HCT116 (cell line): ENCODE measurements around the gene PIK3CD. TPM values are rescaled to one million over a fixed set of nuclear protein-coding genes. Genes with fewer than 3 reads are reported as not detected.

Experiments
- ATAC-seq: fragments of 200-7000 bp; cut with Tn5 transposase; 2 replicates; pipeline ENCODE4 v1.9.1; 2020; ENCODE audit warnings: mild to moderate bottlenecking, moderate library complexity
- BruUV-seq: library from RNA; stranded (reverse); fragments of 400-500 nt; replicated peaks from 2 replicates; lab custom pipeline; 2021; lab: Mats Ljungman, UMichigan
- CTCF ChIA-PET: fragments of 300-600 bp; sonication (Branson Sonifier 250); formaldehyde crosslinking; loops from one replicate; lab custom pipeline; 2021; ENCODE audit warnings: antibody characterized with exemption; lab: Charles Lee
- POLR2A ChIA-PET: fragments of 300-600, 350-600 bp; sonication (Branson Sonifier 250); formaldehyde crosslinking; loops from one replicate; lab custom pipeline; 2021; ENCODE audit warnings: antibody characterized with exemption; lab: Charles Lee
- RAD21 ChIA-PET, 2 experiments: fragments of 300-600 bp; sonication (Branson Sonifier 250); formaldehyde crosslinking; loops; one replicate each; lab custom pipeline; 2023; ENCODE audit warnings: low total read pairs in 2 of 2; ENCODE audit not compliant: uncharacterized antibody in 2 of 2, unreplicated experiment in 2 of 2, low non-redundant PET in 1 of 2; lab: Charles Lee
- DNase-seq: peaks from one replicate; pipeline ENCODE4 v3.0.0-alpha.2; 2010; ENCODE audit warnings: low read depth, low spot score
- H2AFZ ChIP-seq: fragments of 200-600 bp; shearing (Covaris generic), sonication (generic); 2 replicates; pipeline ENCODE4 v1.6.1; 2017; ENCODE audit warnings: low read depth, mixed run types, mixed read lengths, antibody characterized with exemption, low read length; ENCODE audit not compliant: poor library complexity, severe bottlenecking
- H3K27ac ChIP-seq: 2 replicates; pipeline ENCODE4 v1.5.1; 2012; ENCODE audit warnings: low read depth, low read length
- H3K27me3 ChIP-seq: fragments of 200-600 bp; sonication (generic); 2 replicates; pipeline ENCODE4 v1.6.1; 2016; ENCODE audit warnings: mixed run types, low read length, mixed read lengths; ENCODE audit not compliant: insufficient read depth
- H3K36me3 ChIP-seq, 2 experiments: fragments of 200-500 bp in 1 of 2; fragments of 200-600 bp in 1 of 2; sonication (Bioruptor generic) in 1 of 2; sonication (generic) in 1 of 2; 2 replicates each; pipeline versions ENCODE4 v1.5.1 to v1.6.1; 2014 to 2016; ENCODE audit warnings: low read length in 2 of 2, inconsistent platforms in 1 of 2, mixed read lengths in 1 of 2, mixed run types in 1 of 2; ENCODE audit not compliant: insufficient read depth in 2 of 2, control insufficient read depth in 1 of 2
- H3K4me1 ChIP-seq, 2 experiments: fragments of 200-600 bp in 1 of 2; sonication (generic) in 1 of 2; 2 replicates each; pipeline versions ENCODE4 v1.5.1 to v1.6.1; 2012 to 2017; ENCODE audit warnings: low read length in 2 of 2, inconsistent platforms in 1 of 2, mild to moderate bottlenecking in 1 of 2, mixed read lengths in 1 of 2, mixed run types in 1 of 2, moderate library complexity in 1 of 2; ENCODE audit not compliant: insufficient read depth in 2 of 2, control insufficient read depth in 1 of 2
- H3K4me2 ChIP-seq: fragments of 200-600 bp; sonication (generic); 2 replicates; pipeline ENCODE4 v1.6.1; 2017; ENCODE audit warnings: mixed run types, low read length, mixed read lengths
- H3K4me3 ChIP-seq, 2 experiments: fragments of 200-600 bp in 1 of 2; sonication (generic) in 1 of 2; replicated peaks in 1 of 2; 2 replicates each; pipeline ENCODE4 v1.5.1; 2011 to 2016; ENCODE audit warnings: low read length in 2 of 2, control low read depth in 1 of 2, low read depth in 1 of 2, mild to moderate bottlenecking in 1 of 2, mixed read lengths in 1 of 2, mixed run types in 1 of 2
- H3K79me2 ChIP-seq: fragments of 200-600 bp; sonication (generic); 2 replicates; pipeline ENCODE4 v1.6.1; 2017; ENCODE audit warnings: mild to moderate bottlenecking, mixed run types, low read length, moderate library complexity, mixed read lengths; ENCODE audit not compliant: insufficient read depth
- H3K9ac ChIP-seq: fragments of 200-600 bp; sonication (generic); 2 replicates; pipeline ENCODE4 v1.6.1; 2016; ENCODE audit warnings: low read length, mixed read lengths
- H3K9me2 ChIP-seq: fragments of 200-600 bp; sonication (generic), shearing (Covaris generic); 2 replicates; pipeline ENCODE4 v1.6.1; 2017; ENCODE audit warnings: mixed run types, mild to moderate bottlenecking, moderate library complexity; ENCODE audit not compliant: insufficient read depth
- H3K9me3 ChIP-seq, 2 experiments: fragments of 200-500 bp in 1 of 2; fragments of 200-600 bp in 1 of 2; sonication (Bioruptor generic) in 1 of 2; sonication (generic) in 1 of 2; 2 replicates each; pipeline ENCODE4 v1.6.1; 2014 to 2017; ENCODE audit warnings: low read length in 2 of 2, mixed read lengths in 2 of 2, inconsistent platforms in 1 of 2, low read depth in 1 of 2, mild to moderate bottlenecking in 1 of 2, mixed run types in 1 of 2, moderate library complexity in 1 of 2; ENCODE audit not compliant: control insufficient read depth in 1 of 2, insufficient read depth in 1 of 2
- H4K20me1 ChIP-seq: fragments of 200-600 bp; sonication (generic), shearing (Covaris generic); 2 replicates; pipeline ENCODE4 v1.6.1; 2017; ENCODE audit warnings: mixed run types, mild to moderate bottlenecking, moderate library complexity; ENCODE audit not compliant: insufficient read depth
- ATF3 ChIP-seq: IDR thresholded peaks from 2 replicates; pipeline ENCODE4 v1.6.1; 2012
- CBX3 ChIP-seq: IDR thresholded peaks from 2 replicates; pipeline ENCODE4 v1.6.1; 2012; ENCODE audit warnings: low read depth
- EGR1 ChIP-seq: IDR thresholded peaks from 2 replicates; pipeline ENCODE4 v1.6.1; 2012; ENCODE audit warnings: low read depth
- EZH2 ChIP-seq: fragments of 200-600 bp; sonication (generic); IDR thresholded peaks from 2 replicates; pipeline ENCODE4 v1.6.1; 2017; ENCODE audit warnings: antibody characterized with exemption, mixed run types
- EZH2phosphoT487 ChIP-seq: fragments of 200-600 bp; IDR thresholded peaks from 2 replicates; pipeline ENCODE4 v1.6.1; 2018; ENCODE audit warnings: antibody characterized with exemption, borderline replicate concordance
- JUND ChIP-seq: IDR thresholded peaks from 2 replicates; pipeline ENCODE4 v1.6.1; 2012
- POLR2A ChIP-seq: IDR thresholded peaks from 2 replicates; pipeline ENCODE4 v1.7.0; 2011; ENCODE audit warnings: borderline replicate concordance; ENCODE audit not compliant: insufficient read depth, insufficient read length; ENCODE audit errors: extremely low read depth
- REST ChIP-seq: IDR thresholded peaks from 2 replicates; pipeline ENCODE4 v1.6.1; 2012; ENCODE audit warnings: low read depth
- SIN3A ChIP-seq: IDR thresholded peaks from 2 replicates; pipeline ENCODE4 v1.6.1; 2012; ENCODE audit warnings: low read depth
- TCF7L2 ChIP-seq: IDR thresholded peaks from 2 replicates; pipeline ENCODE4 v1.7.0; 2011; ENCODE audit warnings: borderline replicate concordance, inconsistent platforms; ENCODE audit not compliant: insufficient read depth, insufficient read length; ENCODE audit errors: extremely low read depth
- YY1 ChIP-seq: IDR thresholded peaks from 2 replicates; pipeline ENCODE4 v1.6.1; 2011; ENCODE audit warnings: low read length, low read depth, moderate library complexity, mild to moderate bottlenecking; ENCODE audit not compliant: insufficient replicate concordance; ENCODE audit errors: extremely low read depth
- intact Hi-C: fragments of 100-400 bp; cut with micrococcal nuclease; formaldehyde crosslinking; loops from 2 replicates; pipeline ENCODE4 v1.10.0; 2022
- total RNA-seq: library from RNA; stranded (reverse); gene quantifications from one replicate; pipeline ENCODE4 v1.2.1, GENCODE V29; 2021; ENCODE audit not compliant: unreplicated experiment
- TF ChIP-seq, protein P1 (sequence below), 3 experiments: fragments of 200-600 bp in 1 of 3; sonication (generic) in 1 of 3; IDR thresholded peaks in 2 of 3; conservative IDR thresholded peaks in 1 of 3; 2 replicates each; pipeline ENCODE4 v1.5.1; 2012 to 2017; ENCODE audit warnings: low read depth in 2 of 3, low read length in 2 of 3, antibody characterized with exemption in 1 of 3, borderline replicate concordance in 1 of 3, control low read depth in 1 of 3, mild to moderate bottlenecking in 1 of 3, mixed read lengths in 1 of 3, mixed run types in 1 of 3, moderate library complexity in 1 of 3; ENCODE audit not compliant: insufficient read depth in 1 of 3

PIK3CD gene
- total RNA-seq, 1 experiment from 2014 or later, result 9.2 TPM

DNA sequence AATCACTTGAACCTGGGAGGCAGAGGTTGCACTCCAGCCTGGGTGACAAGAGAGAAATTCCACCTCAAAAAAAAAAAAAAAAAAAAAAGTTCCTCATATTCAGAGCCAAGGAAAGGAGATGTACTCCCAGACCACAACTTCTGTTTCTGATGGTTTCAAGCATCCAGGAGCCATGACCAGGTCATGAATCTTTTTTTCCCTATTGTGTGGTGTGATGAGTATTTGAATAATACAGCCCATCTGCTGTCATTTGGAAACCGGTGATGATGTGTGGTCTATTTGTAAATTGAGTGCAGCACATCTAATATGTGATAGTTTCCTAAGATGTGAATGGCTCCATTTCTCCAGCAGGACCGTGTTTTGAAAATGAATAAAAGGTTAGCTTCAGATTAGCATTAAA is 18.6 kb downstream of the PIK3CD start:
- Histone ChIP-seq H3K9ac (no peak overlapping the region), H3K79me2 (no peaks in the 10 kb centered on the region), H3K4me2 (no peak overlapping the region), H4K20me1 (no peaks in the 10 kb centered on the region), H3K27me3 (no peaks in the 10 kb centered on the region), H3K27ac (no peak overlapping the region)
- no peak for ATAC-seq
- POLR2A ChIA-PET, result no interaction called here
- TF ChIP-seq JUND (no peak), POLR2A (no peak), CBX3 (no peak), EZH2phosphoT487 (no peak), EZH2 (no peak), ATF3 (no peak), REST (no peak), SIN3A (no peak), YY1 (no peak), EGR1 (no peak), TCF7L2 (no peak)
- TF ChIP-seq, protein P1, sequence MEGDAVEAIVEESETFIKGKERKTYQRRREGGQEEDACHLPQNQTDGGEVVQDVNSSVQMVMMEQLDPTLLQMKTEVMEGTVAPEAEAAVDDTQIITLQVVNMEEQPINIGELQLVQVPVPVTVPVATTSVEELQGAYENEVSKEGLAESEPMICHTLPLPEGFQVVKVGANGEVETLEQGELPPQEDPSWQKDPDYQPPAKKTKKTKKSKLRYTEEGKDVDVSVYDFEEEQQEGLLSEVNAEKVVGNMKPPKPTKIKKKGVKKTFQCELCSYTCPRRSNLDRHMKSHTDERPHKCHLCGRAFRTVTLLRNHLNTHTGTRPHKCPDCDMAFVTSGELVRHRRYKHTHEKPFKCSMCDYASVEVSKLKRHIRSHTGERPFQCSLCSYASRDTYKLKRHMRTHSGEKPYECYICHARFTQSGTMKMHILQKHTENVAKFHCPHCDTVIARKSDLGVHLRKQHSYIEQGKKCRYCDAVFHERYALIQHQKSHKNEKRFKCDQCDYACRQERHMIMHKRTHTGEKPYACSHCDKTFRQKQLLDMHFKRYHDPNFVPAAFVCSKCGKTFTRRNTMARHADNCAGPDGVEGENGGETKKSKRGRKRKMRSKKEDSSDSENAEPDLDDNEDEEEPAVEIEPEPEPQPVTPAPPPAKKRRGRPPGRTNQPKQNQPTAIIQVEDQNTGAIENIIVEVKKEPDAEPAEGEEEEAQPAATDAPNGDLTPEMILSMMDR (IDR thresholded peaks at IDR 0.05 in 2 of 3, conservative IDR thresholded peaks at IDR 0.05 in 1 of 3; ENCODE audit: borderline replicate concordance in 1 of 3, insufficient read depth in 1 of 3, low read depth in 2 of 3, low read length in 2 of 3), result no peak
- TF ChIP-seq, all 23 proteins: peak for 0
- Histone ChIP-seq H3K4me1 (peaks cover 9 to 14% of the 10 kb centered on the region in 2 experiments), H3K4me3 (no peak overlapping the region), H3K9me2 (no peaks in the 10 kb centered on the region), H3K9me3 (no peaks in the 10 kb centered on the region), H2AFZ (no peak overlapping the region), H3K36me3 (no peaks in the 10 kb centered on the region)
- RAD21 ChIA-PET, result no interaction called here
- intact Hi-C loops, result no loop called here
- BruUV-seq, result no TSS peak
- DNase-seq, result no peak
- CTCF ChIA-PET, result no interaction called here
